HL-60/S4 treated with retinoic acid at 250 ng/mL for 4 days and 3 days (cell line): ENCODE measurements around the gene PLP1.

Source experiments
- in situ Hi-C: fragments of 300-500 bp; cut with MboI; formaldehyde crosslinking; loops from 2 replicates; pipeline ENCODE4 v1.7.0; 2022; ENCODE audit warnings: low sequenced_read_pairs

PLP1 gene

DNA sequence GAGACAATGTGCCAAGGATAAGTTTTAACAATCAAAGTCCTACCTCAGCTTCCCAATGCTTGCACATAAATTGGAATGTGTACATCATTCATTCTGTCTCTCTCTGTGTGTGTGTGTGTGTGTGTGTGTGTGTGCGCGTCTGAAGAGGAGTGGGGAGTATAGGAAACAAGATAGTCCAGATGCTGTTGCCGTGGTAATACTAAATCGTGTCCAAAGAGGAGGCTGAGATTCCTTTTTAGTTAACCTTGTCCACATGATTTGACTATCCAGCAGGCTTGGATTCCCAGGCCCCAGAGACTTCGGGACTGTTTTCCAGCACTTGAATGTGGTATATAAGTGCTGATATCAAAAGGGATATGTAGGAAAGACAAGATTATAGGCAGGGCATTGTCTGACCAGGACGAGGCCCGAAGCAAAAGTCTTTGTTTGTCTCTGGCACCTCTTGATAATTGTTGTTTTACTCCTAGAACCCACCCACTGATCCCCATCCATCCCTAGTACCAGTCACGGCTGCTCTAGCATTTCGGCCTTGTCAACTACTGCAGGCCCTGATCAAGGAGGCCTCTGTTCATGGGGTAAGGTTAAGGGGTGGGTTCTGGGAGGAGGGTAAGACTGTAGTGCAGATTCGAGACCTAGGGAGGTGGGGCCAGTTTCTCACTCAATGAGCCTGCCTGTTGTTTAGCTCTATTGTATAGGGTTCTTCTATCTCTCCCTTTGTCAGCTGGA lies 3.9 kb downstream of the PLP1 start:
- in situ Hi-C loops = no loop called here

DNA sequence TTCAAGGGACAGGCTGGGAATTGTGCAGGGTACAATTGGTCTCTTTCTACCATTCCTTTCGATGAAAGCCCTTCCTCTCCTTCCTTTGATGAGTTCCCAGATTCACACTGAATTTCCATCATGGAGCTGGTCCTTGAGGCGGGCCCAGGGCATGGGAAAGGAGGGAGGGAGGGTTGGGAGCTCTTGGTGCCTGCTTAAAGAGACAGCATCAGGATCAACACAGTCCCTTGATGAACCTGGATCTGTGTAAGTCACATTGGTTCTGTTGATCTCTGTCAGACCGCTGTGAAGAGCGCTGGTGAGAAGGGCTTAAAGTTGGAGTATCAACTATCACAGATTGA lies 4.4 kb downstream of the PLP1 start:
- in situ Hi-C loops = no loop called here

DNA sequence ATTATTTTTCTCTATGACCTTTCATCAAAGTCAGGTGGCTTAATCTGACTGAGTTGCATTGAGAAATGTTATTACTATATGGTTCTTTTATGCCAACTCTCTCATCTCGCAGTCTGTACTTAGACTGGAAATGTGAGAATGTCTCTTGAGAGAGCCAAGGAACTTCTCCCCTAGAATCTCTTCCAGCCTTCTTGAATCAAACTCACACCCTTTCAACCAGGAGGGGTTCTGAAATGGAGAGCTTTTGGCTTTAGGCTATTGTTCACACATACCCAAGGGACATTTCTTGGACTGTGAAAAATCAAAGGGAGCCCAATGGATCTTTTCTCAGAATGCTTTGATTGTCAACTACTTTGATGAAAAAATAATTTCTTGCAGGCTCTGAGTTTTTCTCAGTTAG lies 5.1 kb downstream of the PLP1 start:
- in situ Hi-C loops = no loop called here

- in situ Hi-C loops = no loop called here
These were observed 6.0 kb downstream of the PLP1 start for GRCh38 chrX:103782640-103783039.

DNA sequence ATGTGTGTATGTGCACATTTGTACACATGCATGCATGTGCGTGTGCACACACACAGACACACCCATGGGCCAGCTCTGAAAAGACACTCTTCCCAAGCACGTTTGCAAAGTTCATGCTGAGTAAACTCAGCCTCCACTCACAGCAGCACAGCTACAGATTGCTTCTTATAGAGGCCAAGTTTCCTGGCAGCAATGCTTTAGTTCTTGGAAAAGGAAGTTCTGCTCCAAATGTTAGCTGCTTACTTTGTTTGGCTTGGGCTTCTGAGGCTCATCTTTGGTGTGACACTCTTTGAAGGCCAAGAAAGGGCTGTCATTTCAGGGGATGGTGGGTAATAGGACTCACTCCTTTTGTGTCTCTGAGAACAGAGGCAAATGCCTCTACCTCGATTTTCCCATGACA lies 6.6 kb downstream of the PLP1 start:
- in situ Hi-C loops = no loop called here

DNA sequence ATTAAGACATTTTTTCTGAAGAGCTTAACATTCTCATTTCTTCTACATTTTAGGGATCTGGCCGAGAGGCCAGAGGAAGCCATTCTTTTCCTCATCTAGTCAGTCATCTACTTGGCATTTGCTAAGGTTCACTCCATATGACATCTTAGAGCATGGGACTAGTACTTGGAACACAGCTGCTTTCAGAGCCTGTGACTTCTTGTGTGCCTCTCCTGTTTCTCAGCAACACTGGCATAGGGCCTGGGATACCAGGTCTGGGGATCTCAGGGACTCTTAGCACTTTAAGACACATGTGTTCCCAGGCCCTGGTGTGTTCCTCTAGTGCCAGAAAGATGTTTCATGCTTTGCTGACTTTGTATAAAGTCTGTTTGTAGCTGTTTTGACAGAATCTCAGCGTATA lies 7.3 kb downstream of the PLP1 start:
- in situ Hi-C loops = no loop called here

GRCh38 chrX:103789004-103789403 lies 12.4 kb downstream of the PLP1 start:
- in situ Hi-C loops = no loop called here

- in situ Hi-C loops = no loop called here
These were observed 14.6 kb downstream of the PLP1 start for GRCh38 chrX:103791228-103791627.

GRCh38 chrX:103791826-103792485 lies 15.3 kb downstream of the PLP1 start:
- in situ Hi-C loops = no loop called here

DNA sequence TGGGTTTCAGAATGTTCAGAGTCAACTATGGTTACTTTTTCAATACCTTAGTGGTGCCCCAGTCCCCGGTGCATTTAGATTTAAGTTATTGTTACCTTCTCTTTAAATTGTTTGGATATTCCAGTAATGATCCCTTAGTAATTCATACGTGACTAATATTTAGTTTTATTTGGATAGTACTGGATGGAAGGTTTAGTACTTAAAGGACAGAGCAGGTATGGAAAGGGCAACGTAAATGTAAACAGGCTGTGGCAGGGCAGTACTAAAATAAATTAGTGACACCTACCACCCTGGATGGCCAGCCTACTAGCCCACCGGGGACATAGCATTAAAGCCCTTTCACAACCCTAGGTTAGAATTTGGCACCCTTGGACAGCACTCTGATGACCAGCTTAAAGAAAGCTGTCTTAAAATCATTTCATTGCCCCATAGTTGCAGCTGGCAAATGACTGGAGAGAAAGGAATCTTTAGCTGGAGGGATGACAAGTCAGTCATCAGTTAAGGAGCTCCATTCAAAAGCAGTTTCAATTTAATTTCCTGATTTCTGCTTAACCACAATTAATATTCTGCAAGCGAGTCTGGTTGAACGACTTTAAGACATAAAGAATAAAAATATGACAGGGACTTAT lies 16.4 kb downstream of the PLP1 start:
- in situ Hi-C loops = no loop called here

DNA sequence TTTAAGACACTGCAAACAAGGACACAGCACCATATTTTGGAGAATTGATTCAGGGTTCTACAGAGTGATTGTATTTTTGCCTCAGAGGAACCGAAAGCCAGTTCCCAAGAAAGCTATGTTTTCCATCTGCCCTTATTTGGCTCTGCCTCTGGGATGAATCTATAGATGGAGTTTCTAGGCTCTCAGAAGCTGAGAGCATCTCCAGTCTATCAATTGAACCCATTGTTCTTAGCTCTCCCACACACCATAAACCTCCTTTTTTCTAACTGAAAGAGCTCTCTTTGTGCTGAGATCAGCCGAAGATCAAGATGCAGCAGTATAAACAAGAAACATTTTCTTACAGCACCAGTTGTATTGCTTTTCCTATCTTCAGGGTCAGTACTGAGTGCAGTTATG lies 16.9 kb downstream of the PLP1 start:
- in situ Hi-C loops = no loop called here

- in situ Hi-C loops = no loop called here
These were observed 17.5 kb downstream of the PLP1 start for GRCh38 chrX:103794119-103794518.

DNA sequence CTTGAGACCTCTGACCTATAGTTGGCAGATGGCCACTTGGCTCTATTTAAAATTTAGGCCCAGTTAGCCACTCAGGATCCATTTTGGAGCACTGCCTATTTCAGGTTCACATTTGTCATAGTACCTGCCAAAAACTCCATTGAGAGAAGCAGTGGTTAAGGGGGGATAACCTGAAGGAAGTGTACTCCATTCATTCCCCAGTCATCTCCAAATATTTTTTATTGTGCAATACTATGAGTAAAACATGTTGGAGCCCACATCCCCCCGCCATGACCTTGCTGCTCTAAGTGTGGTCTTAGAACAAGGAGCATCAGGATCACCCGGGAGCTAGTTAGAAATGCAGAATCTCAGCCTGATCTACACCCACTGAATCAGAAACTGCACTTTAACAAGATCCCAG lies 21.1 kb downstream of the PLP1 start:
- in situ Hi-C loops = no loop called here

- in situ Hi-C loops = loop anchor here (25.0 kb wide), 1 partner anchor 263 kb away; no protein-coding TSS in a partner anchor
These were observed 23.7 kb downstream of the PLP1 start for GRCh38 chrX:103800318-103800717.

DNA sequence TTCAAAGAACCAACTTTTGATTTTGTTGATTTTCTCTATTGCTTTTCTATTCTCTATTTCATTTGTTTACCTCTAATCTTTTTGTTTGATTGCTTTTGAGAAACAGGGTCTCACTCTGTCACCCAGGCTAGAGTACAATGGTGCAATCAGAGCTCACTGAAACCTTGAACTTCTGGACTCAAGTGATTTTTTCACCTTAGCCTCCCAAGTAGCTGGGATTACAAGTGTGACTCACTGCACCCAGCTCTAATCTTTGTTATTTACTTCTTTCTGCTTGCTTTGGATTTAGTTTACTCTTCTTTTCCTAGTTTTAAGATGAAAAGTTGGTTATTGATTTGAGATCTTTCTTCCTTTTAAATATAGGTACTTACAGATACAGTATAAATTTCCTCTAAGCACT lies 29.2 kb downstream of the PLP1 start:
- in situ Hi-C loops = loop anchor here (25.0 kb wide), 1 partner anchor 269 kb away; no protein-coding TSS in a partner anchor

- in situ Hi-C loops = loop anchor here (25.0 kb wide), 1 partner anchor 270 kb away; no protein-coding TSS in a partner anchor
These were observed 30.3 kb downstream of the PLP1 start for GRCh38 chrX:103806862-103807474.

- in situ Hi-C loops = loop anchor here (25.0 kb wide), 1 partner anchor 275 kb away; no protein-coding TSS in a partner anchor
These were observed 35.2 kb downstream of the PLP1 start for GRCh38 chrX:103811858-103812257.

DNA sequence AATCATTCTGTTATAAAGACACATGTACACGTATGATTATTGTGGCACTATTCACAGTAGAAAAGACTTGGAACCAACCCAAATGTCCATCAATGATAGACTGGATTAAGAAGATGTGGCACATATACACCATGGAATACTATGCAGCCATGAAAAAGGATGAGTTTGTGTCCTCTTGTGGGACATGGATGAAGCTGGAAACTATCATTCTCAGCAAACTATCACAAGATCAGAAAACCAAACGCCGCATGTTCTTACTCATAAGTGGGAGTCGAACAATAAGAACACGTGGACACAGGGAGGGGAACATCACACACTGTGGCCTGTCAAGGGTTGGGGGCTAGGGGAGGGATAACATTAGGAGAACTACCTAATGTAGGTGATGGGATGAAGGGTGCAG lies 40.5 kb downstream of the PLP1 start:
- in situ Hi-C loops = loop anchor here (25.0 kb wide), 1 partner anchor 280 kb away; no protein-coding TSS in a partner anchor

GRCh38 chrX:103817502-103817901 lies 40.9 kb downstream of the PLP1 start:
- in situ Hi-C loops = loop anchor here (25.0 kb wide), 1 partner anchor 280 kb away; no protein-coding TSS in a partner anchor

DNA sequence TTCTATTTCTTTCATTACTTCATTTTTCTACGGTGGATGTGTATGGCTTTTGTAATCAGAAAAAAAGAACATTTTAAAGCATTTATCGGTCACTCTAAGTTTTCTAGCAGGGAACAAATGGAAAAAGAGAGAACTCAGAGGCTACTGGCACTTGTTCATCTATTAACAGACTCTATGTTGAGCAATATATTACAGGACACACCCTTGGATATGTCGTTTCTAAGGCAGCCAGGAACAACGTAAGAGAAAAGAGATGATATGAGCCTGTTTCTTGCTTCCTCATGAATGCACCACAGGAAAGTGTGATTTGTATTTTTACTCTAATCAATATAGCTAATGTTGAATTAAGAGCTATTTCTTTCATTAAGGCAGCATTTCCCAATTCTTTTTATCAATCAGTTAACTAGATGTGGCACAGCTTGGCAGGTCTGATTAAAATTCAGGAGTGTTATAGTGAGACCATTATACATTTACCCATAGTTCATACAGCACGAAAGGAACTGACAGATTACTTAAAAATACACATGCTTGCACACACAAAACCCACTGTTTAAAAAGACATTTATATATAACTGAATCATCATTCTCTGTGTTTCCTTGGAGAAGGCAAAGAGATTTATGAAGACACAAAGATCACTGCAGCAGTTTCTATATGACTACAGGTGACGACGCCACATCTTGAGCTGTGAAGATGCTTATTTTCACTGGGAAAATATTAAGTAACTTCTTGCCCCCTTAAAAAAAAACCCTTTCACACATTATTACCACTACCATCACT lies 42.4 kb downstream of the PLP1 start:
- in situ Hi-C loops = loop anchor here (25.0 kb wide), 1 partner anchor 282 kb away; no protein-coding TSS in a partner anchor

DNA sequence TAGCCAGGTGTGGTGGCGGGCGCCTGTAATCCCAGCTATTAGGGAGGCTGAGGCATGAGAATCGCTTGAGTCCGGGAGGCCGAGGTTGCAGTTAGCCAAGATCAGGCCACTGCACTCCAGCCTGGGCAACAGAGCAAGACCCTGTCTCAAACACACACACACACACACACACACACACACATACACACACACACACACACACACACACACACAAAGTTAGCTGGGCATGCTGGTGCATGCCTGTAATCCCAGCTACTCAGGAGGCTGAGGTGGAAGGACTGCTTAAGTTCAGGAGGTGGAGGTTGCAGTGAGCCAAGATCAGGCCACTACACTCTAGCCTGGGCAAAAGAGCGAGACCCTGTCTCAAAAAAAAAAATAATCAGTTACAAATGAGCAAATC lies 44.2 kb downstream of the PLP1 start:
- in situ Hi-C loops = loop anchor here (25.0 kb wide), 1 partner anchor 284 kb away; no protein-coding TSS in a partner anchor
